NCI-H187 (cell line): ENCODE data around the gene ABCB1.

ENCODE experiments used
- DNase-seq, 2 experiments: peaks; one replicate each; lab custom pipeline; 2025; lab: John Stamatoyannopoulos, UW

ABCB1 gene

GRCh38 chr7:87513735-87514335 lies 86.8 kb downstream of the ABCB1 start:
- no peak for DNase-seq

DNA sequence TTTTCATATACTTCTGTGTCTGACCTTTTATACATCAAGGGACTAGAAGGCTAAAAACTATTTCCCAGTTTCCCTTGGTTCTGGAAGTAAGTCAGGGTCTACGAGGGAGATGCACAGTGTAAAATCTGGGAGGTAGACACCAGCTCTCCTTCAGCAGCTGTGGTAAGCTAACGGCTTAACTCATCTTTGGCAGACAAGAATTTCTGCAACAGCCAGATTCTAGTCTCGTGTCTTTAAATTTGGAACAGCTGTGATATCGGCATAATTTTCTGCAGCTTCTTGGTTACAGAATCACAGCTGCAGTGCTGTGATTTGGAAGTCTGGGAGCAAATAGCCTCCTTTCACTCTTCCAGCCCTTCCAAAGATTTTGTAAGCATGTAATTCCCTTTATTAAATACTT lies 87.8 kb downstream of the ABCB1 start:
- DNase-seq, result no peak

DNA sequence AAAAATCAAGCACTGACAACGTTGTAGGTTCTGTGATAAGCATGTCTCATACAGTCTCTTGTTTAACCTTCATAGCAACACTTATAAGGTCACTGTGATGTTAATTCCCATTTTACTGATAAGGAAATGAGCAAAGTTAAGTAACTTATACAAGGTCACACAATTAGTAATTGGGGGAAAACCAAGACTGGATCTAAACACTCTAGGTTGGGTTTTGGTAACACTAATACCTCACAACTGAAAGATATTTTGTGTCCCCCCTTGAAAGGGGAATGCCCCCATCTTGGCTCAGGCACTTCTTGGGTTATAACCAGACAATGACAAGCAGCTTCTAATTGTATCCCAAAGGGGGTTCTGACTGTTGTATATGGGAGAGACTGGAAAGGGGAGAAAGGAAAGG lies 89.2 kb downstream of the ABCB1 start:
- no peak for DNase-seq

- DNase-seq, result no peak
Observed at GRCh38 chr7:87510411-87510875, 90.2 kb downstream of the ABCB1 start.

DNA sequence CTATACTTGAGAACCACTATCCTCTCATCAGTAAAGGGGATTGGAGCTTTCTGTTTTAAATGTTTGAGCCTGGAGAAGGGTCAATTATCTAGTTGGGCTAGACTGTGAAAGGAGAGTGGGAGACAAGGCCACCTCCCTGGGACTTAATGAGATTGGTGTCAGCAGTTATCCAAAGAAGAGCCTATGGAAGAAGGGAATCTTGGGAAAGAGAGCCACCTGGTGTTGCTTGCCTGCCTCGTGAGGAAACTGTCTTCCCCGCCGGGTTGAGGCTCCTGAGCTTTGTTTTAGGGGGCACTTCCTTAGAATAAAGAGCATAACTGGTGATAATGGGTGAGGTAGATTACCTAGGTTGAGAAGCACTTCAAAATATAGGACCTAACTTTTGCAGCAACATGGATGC lies 93.2 kb downstream of the ABCB1 start:
- no peak for DNase-seq

DNA sequence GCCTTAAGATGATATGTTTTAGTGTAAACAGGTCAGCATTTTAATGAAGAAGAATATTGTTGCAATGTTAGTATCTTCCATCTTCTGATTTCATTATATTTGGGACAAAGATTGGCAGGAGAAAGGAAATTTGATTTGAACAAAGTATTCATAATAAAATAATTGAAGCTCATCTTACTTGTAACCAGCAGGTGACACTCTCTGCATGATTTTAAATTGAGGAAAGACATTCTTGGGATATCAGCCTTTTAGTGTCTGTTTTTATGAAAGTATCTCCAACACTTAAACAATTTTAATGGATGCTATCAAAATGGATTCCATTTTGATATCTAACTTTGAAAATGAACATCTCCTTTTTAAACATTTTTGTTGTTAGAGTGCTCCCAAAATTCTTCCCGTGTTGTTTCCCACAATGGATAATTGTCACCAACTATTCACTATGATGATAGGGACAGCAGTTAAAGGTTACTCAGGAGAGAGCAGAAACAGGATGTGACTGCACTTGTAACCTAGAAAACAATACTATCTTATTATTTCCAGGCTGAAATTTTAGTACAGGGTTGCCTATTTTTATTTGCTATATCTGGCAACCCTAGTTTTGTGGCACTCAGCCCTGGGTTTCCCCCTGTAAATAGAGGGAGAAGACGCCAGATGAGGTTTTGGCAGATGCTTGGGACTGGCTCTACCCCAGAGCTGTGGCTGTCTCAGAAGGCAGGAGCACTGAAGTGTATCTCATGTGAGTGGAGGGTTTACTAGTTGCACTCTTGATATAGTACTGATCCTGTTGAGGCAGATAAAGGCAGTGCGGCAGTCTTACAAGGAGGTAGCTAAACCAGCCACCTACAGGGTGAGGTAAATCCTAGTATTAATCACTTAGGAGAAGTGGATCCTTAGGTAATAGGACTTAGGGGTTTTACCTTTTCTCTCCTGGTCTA lies 94.2 kb downstream of the ABCB1 start:
- DNase-seq, result no peak

DNA sequence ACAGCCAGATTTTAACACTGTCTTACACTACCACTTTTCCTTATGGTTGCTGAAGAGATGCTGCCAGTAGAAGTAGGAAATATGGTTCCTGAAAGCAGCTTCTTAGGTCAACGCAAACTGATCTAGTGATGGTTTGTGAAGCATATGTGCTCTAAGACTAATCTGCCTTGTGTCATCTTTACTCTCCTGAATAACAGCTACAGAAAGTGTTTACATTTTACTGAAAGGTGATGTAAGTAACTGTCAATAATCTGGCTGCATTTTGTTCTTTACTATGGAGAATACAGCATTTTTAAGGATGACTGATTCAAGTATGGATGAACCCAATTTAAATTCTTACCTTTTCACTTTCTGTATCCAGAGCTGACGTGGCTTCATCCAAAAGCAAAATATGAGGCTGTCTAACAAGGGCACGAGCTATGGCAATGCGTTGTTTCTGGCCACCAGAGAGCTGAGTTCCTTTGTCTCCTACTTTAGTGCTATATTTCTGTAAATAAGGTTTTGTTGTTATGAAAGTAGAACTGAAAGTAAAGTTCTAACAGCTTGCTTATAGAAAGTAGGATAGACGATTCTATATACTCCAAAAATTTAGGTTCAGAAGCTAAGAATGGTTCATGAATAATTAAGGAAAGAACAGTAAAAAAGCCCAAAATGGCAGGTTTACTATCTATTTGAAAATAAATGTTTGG lies 95.0 kb downstream of the ABCB1 start:
- no peak for DNase-seq

- DNase-seq, result no peak
Observed at GRCh38 chr7:87505122-87505521, 95.6 kb downstream of the ABCB1 start.

DNA sequence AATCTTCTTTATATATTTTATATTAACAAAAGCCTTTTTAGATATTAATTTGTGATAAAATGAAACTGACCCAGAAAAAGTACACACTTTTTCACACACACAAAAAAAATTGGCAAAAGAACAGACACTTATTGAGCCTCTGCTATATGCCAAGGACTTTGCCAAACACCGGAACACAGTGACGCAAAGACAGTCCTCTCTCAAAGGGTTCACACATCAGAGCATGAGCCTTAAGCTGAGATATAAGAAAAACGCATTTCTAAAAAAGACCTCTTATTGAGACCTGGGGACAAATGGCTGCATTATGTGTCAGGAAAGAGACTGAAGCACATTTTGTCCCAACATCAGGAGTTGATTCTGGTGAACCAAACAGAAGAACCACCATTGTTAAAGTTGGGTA lies 101.2 kb downstream of the ABCB1 start:
- no peak for DNase-seq

GRCh38 chr7:87498893-87499292 lies 101.8 kb downstream of the ABCB1 start:
- no peak for DNase-seq

GRCh38 chr7:87497482-87497881 lies 103.2 kb downstream of the ABCB1 start:
- DNase-seq, result no peak

DNA sequence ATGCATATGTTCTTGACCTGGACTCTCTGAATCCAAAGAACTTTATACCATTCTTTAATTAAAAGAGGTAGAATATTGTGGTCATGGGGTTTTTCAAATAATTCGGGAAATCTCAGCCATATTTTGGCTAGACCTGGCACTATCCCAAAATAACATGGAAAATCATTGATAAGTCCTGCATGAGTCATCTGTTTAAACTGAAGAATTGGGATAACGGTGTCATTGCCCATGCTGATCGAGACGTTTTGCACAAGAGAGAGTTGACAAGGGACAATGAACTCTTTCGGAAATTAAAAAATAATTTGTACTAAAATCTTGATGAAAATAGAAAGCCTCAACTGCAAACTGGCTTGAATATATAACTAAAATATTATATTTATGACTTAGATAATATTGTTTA lies 105.3 kb downstream of the ABCB1 start:
- no peak for DNase-seq

GRCh38 chr7:87494454-87494853 lies 106.2 kb downstream of the ABCB1 start:
- no peak for DNase-seq

DNA sequence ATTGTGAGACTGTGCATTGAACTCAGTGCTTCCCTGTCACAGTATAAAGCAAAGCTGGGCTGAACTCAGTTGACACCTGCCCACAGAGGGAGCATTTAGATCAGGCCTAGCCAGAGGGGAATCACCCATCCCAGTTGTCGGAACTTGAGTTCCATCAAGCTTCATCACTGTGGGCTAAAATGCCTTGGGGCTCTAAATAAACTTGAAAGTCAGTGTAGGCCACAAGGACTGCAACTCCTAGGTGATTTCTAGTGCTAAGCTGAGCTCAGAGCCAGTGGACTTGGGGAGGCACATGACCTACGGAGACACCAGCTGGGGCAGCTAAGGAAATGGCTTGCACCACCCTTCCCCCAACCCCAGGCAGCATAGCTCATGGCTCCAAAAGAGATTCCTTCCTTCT lies 117.6 kb downstream of the ABCB1 start:
- DNase-seq, result no peak

- no peak for DNase-seq
Observed at GRCh38 chr7:87482115-87482514, 118.6 kb downstream of the ABCB1 start.

DNA sequence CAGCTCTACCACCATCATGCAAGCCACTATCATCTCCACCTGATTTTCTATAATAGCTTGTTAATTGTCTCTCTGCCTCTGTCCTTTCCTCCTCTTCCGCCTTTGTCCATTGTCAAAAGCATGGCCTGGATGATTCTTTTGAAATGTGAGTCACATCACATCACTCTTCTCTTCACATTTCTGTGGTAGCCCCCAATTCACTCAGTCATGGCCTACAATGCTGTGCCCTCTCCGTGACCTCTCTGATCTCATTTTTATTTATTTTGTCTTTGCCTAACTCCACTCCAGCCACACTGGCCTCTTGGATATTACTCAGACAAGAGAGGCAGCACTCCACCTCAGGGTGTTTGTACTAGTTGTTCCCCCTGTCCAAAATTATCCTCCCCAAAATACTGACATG lies 120.3 kb downstream of the ABCB1 start:
- no peak for DNase-seq

GRCh38 chr7:87479951-87480350 lies 120.7 kb downstream of the ABCB1 start:
- no peak for DNase-seq

DNA sequence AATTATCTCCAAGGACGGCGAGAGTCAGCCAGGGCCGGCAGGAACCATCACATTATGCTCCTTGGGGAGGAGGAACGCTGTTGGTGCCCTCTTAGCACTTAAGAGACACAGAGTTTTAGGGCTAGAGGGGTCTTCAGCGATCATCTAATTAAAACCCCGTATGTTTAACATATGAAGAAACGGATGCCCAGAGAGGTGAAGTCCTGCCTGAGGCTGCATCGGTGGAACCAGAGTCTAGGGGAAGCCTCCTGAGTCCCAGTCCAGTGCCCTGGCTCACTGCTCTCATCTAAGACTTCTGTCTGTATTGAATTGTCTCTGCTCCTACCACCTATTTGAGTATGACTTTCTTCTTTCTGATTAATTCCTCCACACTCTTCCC lies 124.5 kb downstream of the ABCB1 start:
- no peak for DNase-seq

DNA sequence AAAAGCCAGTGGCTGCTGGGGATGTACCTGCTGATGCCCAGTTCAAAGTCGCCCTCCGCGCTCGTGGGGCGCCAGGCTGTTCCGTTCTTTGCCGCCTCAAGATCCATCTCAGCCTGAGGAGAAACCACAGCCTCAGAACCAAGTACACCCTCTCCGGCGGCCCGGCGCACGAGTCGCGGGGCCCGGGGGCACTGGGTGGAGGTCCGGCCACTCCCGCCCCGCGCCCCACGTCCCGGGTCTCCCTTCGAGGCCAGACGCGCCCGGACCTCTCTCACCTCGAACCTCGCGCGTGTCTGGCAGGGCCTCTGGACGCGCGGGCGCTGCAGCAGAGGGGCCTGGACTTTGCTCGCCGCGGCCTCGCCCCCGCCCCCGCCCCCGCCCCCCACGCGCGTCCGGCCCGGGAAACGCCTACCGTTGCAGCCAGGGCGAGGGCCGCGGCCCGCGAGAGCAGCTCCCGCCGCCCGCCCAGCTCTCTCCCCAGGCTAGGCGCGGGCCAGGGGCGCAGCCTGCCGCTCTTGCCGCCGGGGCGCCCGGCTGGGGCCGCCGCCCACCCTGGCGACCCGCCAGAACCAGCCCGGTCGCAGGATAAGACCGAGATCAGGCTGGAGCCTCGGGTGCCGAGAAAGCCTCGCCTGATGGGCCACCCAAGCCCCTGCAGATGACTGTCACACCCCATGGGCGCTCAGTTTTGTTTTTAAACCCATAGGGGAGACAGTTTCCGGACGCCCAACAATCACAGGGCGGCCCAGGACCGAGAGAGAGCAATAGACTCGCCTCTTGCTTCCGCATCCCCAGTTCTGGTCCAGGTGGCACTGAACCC lies 125.1 kb downstream of the ABCB1 start, which contains the start of gene ABCB4:
Gene ABCB4 (minus strand): TSS at position 322 of the 820 bp plus-strand sequence. CDS start 215 bp downstream, at position 107.
- no peak for DNase-seq

- no peak for DNase-seq
Observed at GRCh38 chr7:87474533-87475358, 125.9 kb downstream of the ABCB1 start.

- no peak for DNase-seq
Observed at GRCh38 chr7:87473986-87474385, 126.7 kb downstream of the ABCB1 start.
